ENCODE data around the gene AKR1C2.

DNA sequence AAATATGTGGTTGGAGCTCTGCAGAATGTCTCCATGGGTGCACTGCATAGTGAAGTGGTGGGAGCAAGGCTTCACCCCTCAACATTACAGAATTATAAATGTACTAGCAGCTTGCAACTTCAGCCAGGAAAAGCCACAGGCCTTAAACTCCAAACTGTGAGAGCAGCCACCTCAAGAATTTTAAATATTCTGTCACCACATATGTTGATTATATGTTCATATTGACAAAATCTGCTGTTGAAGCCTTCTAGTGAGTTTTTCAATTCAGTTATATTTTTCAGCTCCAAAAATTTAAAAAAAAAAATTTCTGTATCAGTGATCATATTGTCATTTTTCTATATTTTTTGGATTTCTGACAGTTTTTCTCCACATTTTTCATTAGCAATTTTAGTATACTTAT is 30.9 kb upstream of the AKR1C2 start:
- TF ChIP-seq, protein P1, sequence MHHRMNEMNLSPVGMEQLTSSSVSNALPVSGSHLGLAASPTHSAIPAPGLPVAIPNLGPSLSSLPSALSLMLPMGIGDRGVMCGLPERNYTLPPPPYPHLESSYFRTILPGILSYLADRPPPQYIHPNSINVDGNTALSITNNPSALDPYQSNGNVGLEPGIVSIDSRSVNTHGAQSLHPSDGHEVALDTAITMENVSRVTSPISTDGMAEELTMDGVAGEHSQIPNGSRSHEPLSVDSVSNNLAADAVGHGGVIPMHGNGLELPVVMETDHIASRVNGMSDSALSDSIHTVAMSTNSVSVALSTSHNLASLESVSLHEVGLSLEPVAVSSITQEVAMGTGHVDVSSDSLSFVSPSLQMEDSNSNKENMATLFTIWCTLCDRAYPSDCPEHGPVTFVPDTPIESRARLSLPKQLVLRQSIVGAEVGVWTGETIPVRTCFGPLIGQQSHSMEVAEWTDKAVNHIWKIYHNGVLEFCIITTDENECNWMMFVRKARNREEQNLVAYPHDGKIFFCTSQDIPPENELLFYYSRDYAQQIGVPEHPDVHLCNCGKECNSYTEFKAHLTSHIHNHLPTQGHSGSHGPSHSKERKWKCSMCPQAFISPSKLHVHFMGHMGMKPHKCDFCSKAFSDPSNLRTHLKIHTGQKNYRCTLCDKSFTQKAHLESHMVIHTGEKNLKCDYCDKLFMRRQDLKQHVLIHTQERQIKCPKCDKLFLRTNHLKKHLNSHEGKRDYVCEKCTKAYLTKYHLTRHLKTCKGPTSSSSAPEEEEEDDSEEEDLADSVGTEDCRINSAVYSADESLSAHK (tag by site-specific recombination; IDR thresholded peaks at IDR 0.05) = no peak
- TF ChIP-seq, protein P2, sequence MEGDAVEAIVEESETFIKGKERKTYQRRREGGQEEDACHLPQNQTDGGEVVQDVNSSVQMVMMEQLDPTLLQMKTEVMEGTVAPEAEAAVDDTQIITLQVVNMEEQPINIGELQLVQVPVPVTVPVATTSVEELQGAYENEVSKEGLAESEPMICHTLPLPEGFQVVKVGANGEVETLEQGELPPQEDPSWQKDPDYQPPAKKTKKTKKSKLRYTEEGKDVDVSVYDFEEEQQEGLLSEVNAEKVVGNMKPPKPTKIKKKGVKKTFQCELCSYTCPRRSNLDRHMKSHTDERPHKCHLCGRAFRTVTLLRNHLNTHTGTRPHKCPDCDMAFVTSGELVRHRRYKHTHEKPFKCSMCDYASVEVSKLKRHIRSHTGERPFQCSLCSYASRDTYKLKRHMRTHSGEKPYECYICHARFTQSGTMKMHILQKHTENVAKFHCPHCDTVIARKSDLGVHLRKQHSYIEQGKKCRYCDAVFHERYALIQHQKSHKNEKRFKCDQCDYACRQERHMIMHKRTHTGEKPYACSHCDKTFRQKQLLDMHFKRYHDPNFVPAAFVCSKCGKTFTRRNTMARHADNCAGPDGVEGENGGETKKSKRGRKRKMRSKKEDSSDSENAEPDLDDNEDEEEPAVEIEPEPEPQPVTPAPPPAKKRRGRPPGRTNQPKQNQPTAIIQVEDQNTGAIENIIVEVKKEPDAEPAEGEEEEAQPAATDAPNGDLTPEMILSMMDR (tag by site-specific recombination; IDR thresholded peaks at IDR 0.05) = no peak
- TF ChIP-seq, protein P3, sequence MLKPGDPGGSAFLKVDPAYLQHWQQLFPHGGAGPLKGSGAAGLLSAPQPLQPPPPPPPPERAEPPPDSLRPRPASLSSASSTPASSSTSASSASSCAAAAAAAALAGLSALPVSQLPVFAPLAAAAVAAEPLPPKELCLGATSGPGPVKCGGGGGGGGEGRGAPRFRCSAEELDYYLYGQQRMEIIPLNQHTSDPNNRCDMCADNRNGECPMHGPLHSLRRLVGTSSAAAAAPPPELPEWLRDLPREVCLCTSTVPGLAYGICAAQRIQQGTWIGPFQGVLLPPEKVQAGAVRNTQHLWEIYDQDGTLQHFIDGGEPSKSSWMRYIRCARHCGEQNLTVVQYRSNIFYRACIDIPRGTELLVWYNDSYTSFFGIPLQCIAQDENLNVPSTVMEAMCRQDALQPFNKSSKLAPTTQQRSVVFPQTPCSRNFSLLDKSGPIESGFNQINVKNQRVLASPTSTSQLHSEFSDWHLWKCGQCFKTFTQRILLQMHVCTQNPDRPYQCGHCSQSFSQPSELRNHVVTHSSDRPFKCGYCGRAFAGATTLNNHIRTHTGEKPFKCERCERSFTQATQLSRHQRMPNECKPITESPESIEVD (tag by site-specific recombination; IDR thresholded peaks at IDR 0.05) = no peak
- TF ChIP-seq RBAK (tag by site-specific recombination; IDR thresholded peaks at IDR 0.05) (no peak), ZNF324 (tag by site-specific recombination; IDR thresholded peaks at IDR 0.05) (no peak)
